ENCODE data around the gene HCAR3.
A peak's percentile ranks its signal among the peaks of the same experiment; 100 is the strongest.

Gene HCAR3

DNA sequence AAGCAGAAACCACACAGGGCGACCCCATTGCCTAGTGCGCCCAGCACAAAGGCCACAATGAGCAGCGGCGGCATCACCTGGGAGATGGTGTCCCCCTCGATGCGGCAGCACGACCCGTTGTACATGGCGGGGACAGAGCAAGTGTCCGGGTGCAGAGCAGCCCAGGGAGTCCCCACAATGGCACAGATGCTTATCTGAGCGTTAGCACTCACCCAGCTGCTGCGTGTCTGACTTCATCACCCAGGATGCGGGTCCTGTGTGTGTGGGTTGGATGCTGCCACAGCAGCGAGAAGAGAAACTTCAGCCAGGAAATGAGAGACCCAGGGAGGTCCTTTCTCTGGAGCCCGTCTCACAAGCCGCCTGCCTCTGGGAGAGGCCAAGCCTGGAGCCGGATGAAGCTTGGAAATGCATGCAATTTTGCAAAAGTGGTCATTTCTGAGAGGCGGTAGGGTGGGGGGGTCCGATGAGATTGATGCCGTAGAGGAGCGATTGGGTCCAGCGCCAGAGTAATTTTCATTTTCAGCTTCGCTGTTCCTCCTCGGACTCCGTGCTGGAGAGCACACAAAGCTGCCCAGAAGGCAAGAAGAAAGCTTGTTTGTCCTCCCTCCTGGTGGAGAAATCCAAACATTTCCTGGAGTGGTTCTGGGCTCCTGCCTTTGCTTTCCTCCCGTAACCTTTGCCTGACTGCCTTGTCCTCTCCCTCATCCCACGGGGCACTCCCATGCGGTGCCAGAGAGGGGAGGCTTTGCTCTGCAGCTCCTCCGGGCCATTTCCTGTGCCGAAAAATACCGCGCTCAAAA, 13.8 kb upstream of the HCAR3 start, which contains the start of gene HCAR1:
HCAR1 (minus strand) TSS at position 630 of the 800 bp plus-strand sequence; CDS start at position 125, 505 bp downstream.
- Histone ChIP-seq H3K9ac (ENCODE audit: insufficient read length, low read depth) (peak within 1 kb of the TSS; percentile 39), H3K4me3 (ENCODE audit: insufficient read length, low read depth) (no peak within 1 kb of the TSS)
- TF ChIP-seq YY1 (IDR thresholded peaks at IDR 0.05; ENCODE audit: insufficient read depth, insufficient read length) (no peak), ZNF274 (IDR thresholded peaks at IDR 0.05; ENCODE audit: low read depth, low read length) (no peak), SUZ12 (IDR thresholded peaks at IDR 0.05; ENCODE audit: extremely low read depth, insufficient read depth, insufficient read length) (no peak)

DNA sequence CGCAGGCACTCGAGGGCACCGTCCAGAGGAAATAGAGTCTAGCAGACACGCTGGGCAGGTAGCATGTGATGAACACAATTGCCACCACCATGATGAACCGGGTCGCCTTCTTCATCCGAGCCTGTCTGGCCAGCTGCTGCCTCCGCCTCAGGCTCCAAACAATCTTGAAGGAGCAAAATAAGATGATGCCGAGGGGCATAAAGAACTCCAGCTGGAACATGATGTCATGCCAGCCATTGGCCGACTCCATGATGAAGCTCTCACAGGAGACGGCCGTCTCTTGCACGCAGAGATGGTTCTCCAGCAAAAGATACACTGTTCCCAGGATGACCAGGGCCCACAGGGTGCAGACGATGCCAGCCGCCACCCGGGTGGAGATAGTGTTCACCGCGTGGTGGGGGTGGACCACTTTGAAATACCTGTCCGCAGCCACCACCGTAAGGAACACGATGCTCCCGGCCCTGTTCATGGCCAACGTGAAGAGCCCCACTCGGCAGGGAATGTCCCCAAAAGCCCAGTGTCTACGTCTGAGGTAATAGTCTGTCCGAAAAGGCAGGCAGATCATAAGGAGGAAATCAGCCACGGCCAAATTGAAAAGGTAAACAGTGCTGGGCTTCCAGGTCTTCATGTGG, 13.1 kb upstream of the HCAR3 start:
- no peaks in the 10 kb centered on the region for H3K36me3 ChIP-seq (ENCODE audit: insufficient read depth, insufficient read length, low read length)
- no peaks in the 10 kb centered on the region for H3K9me3 ChIP-seq (ENCODE audit: insufficient read depth, low read length)
- no peak for DNase-seq (ENCODE audit: low read depth, low spot score)
- no peaks in the 10 kb centered on the region for H3K27me3 ChIP-seq (ENCODE audit: insufficient read depth, insufficient read length)
- H3K4me3 ChIP-seq (ENCODE audit: insufficient read length, low read depth) = no peak overlapping the region
- peaks cover 2% of the 10 kb centered on the region for H3K4me1 ChIP-seq (ENCODE audit: insufficient read depth, insufficient read length)
- peak overlapping the region; percentile 39 for H3K9ac ChIP-seq (ENCODE audit: insufficient read length, low read depth)
- TF ChIP-seq SUZ12 (IDR thresholded peaks at IDR 0.05; ENCODE audit: extremely low read depth, insufficient read depth, insufficient read length) (no peak), YY1 (IDR thresholded peaks at IDR 0.05; ENCODE audit: insufficient read depth, insufficient read length) (no peak), ZNF274 (IDR thresholded peaks at IDR 0.05; ENCODE audit: low read depth, low read length) (no peak)

More for the DNA sequence above, 13.8 kb upstream of the HCAR3 start, which contains the start of gene HCAR1:
- Histone ChIP-seq H3K9me3 (ENCODE audit: insufficient read depth, low read length) (no peaks in the 10 kb centered on the region), H3K4me1 (ENCODE audit: insufficient read depth, insufficient read length) (peaks cover 2% of the 10 kb centered on the region), H3K27me3 (ENCODE audit: insufficient read depth, insufficient read length) (no peaks in the 10 kb centered on the region), H3K36me3 (ENCODE audit: insufficient read depth, insufficient read length, low read length) (no peaks in the 10 kb centered on the region)
- DNase-seq (ENCODE audit: low read depth, low spot score) = no peak

GRCh38 chr12:122726080-122726558, 9.5 kb upstream of the HCAR3 start:
- no peaks in the 10 kb centered on the region for H3K36me3 ChIP-seq (ENCODE audit: insufficient read depth, insufficient read length, low read length)
- H3K27me3 ChIP-seq (ENCODE audit: insufficient read depth, insufficient read length) = no peaks in the 10 kb centered on the region
- no peaks in the 10 kb centered on the region for H3K4me1 ChIP-seq (ENCODE audit: insufficient read depth, insufficient read length)
- no peak for TF ChIP-seq YY1 (IDR thresholded peaks at IDR 0.05; ENCODE audit: insufficient read depth, insufficient read length)
- H3K9me3 ChIP-seq (ENCODE audit: insufficient read depth, low read length) = no peaks in the 10 kb centered on the region
- H3K4me3 ChIP-seq (ENCODE audit: insufficient read length, low read depth) = no peak overlapping the region
- no peak overlapping the region for H3K9ac ChIP-seq (ENCODE audit: insufficient read length, low read depth)
- DNase-seq (ENCODE audit: low read depth, low spot score) = peak; percentile 56

DNA sequence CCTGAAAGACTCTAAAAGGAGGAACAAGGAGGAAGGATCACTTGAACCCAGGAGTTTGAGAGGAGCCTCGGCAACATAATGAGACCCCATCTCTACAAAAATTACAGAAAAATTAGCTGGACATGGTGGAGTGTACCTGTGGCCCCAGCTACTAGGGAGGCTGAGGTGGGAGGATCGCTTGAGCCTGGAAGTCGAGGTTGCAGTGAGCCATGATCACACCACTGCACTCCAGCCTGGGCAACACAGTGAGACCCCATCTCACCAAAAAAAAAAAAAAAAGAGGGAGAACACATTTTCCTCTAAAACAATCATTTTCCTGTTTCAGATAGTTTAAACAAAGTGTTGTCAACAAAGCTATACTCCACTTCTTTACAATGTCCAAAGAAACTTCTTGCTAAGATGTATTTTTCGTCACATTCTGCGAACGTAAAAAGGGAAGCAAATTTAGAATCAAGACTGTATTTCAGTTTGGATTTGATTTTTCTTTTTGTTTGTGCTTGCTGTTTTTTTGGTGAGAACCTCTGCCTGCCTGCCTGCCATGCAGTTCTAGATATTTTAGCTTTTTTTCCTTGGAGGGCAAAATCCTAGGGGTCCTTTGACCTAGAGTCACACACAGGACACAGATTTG, 9.0 kb upstream of the HCAR3 start:
- Histone ChIP-seq H3K9ac (ENCODE audit: insufficient read length, low read depth) (no peak overlapping the region), H3K4me1 (ENCODE audit: insufficient read depth, insufficient read length) (no peaks in the 10 kb centered on the region), H3K9me3 (ENCODE audit: insufficient read depth, low read length) (no peaks in the 10 kb centered on the region), H3K4me3 (ENCODE audit: insufficient read length, low read depth) (no peak overlapping the region), H3K27me3 (ENCODE audit: insufficient read depth, insufficient read length) (no peaks in the 10 kb centered on the region), H3K36me3 (ENCODE audit: insufficient read depth, insufficient read length, low read length) (no peaks in the 10 kb centered on the region)
- no peak for TF ChIP-seq ZNF274 (IDR thresholded peaks at IDR 0.05; ENCODE audit: low read depth, low read length)
- TF ChIP-seq YY1 (IDR thresholded peaks at IDR 0.05; ENCODE audit: insufficient read depth, insufficient read length) = no peak
- no peak for TF ChIP-seq SUZ12 (IDR thresholded peaks at IDR 0.05; ENCODE audit: extremely low read depth, insufficient read depth, insufficient read length)
- DNase-seq (ENCODE audit: low read depth, low spot score) = no peak

- H3K4me3 ChIP-seq (ENCODE audit: insufficient read length, low read depth) = no peak overlapping the region
- no peaks in the 10 kb centered on the region for H3K9me3 ChIP-seq (ENCODE audit: insufficient read depth, low read length)
- no peak overlapping the region for H3K9ac ChIP-seq (ENCODE audit: insufficient read length, low read depth)
- H3K27me3 ChIP-seq (ENCODE audit: insufficient read depth, insufficient read length) = no peaks in the 10 kb centered on the region
- no peaks in the 10 kb centered on the region for H3K36me3 ChIP-seq (ENCODE audit: insufficient read depth, insufficient read length, low read length)
- H3K4me1 ChIP-seq (ENCODE audit: insufficient read depth, insufficient read length) = no peaks in the 10 kb centered on the region
- DNase-seq (ENCODE audit: low read depth, low spot score) = no peak
- TF ChIP-seq SUZ12 (IDR thresholded peaks at IDR 0.05; ENCODE audit: extremely low read depth, insufficient read depth, insufficient read length) (no peak), ZNF274 (IDR thresholded peaks at IDR 0.05; ENCODE audit: low read depth, low read length) (no peak), YY1 (IDR thresholded peaks at IDR 0.05; ENCODE audit: insufficient read depth, insufficient read length) (no peak)
Observed at GRCh38 chr12:122724641-122725243, 8.1 kb upstream of the HCAR3 start.

DNA sequence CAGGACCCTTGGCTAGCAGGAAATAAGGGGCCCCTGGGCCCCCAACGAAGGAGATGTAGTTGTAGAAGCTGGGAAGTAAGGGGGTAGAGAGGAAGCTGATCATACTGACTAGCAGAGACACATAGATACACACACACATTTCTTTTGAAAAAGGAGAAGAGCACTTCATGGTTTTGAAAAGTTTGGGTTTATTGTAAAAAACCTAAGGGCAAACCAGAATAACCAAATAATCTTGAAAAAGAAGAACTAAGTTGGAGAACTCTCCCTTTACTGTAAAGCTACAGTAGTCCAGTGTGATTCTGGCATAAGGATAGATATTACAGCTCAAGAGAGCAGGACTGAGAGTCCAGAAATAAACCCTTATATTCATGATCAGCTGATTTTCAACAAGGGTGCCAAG, 5.8 kb upstream of the HCAR3 start:
- Histone ChIP-seq H3K4me3 (ENCODE audit: insufficient read length, low read depth) (no peak overlapping the region), H3K4me1 (ENCODE audit: insufficient read depth, insufficient read length) (no peaks in the 10 kb centered on the region), H3K27me3 (ENCODE audit: insufficient read depth, insufficient read length) (no peaks in the 10 kb centered on the region), H3K9me3 (ENCODE audit: insufficient read depth, low read length) (no peaks in the 10 kb centered on the region), H3K36me3 (ENCODE audit: insufficient read depth, insufficient read length, low read length) (no peaks in the 10 kb centered on the region), H3K9ac (ENCODE audit: insufficient read length, low read depth) (no peak overlapping the region)
- TF ChIP-seq ZNF274 (IDR thresholded peaks at IDR 0.05; ENCODE audit: low read depth, low read length) (no peak), YY1 (IDR thresholded peaks at IDR 0.05; ENCODE audit: insufficient read depth, insufficient read length) (no peak), SUZ12 (IDR thresholded peaks at IDR 0.05; ENCODE audit: extremely low read depth, insufficient read depth, insufficient read length) (no peak)
- DNase-seq (ENCODE audit: low read depth, low spot score) = no peak
